AG04449 (cell line): ENCODE results near the gene CLPTM1L.
"Not testable (repeated sequence)": the region's sequence is repeated elsewhere in the genome, so short reads cannot be mapped to it uniquely, and the experiment has no call there.

Experiments
- CTCF ChIA-PET: fragments of 350-600 bp; formaldehyde crosslinking; extraction: SDS; loops from one replicate; lab custom pipeline; 2021; ENCODE audit warnings: antibody characterized with exemption; lab: Yijun Ruan, JAX
- POLR2A ChIA-PET: fragments of 400-600, 350-600 bp; formaldehyde crosslinking; extraction: SDS; loops from one replicate; lab custom pipeline; 2020; ENCODE audit warnings: antibody characterized with exemption, inconsistent platforms; lab: Yijun Ruan, JAX
- DNase-seq: peaks from one replicate; pipeline ENCODE4 v3.0.0-alpha.2; 2010; ENCODE audit warnings: low read depth, low spot score
- H3K4me3 ChIP-seq: 2 replicates; pipeline ENCODE4 v1.5.1; 2011; ENCODE audit warnings: low read depth, mild to moderate bottlenecking, control low read depth, low read length
- CTCF ChIP-seq: IDR thresholded peaks from one replicate; pipeline ENCODE4 v1.5.1; 2011; ENCODE audit warnings: mild to moderate bottlenecking, moderate library complexity, low read length, control low read depth, inconsistent platforms; ENCODE audit not compliant: insufficient read depth; ENCODE audit errors: missing control alignments

The CLPTM1L gene

GRCh38 chr5:1277781-1278180, 67.1 kb downstream of the CLPTM1L start:
- ChIA-PET POLR2A (no interaction called here), CTCF (no interaction called here)
- no peak overlapping the region for H3K4me3 ChIP-seq
- TF ChIP-seq CTCF = no peak
- no peak for DNase-seq

DNA sequence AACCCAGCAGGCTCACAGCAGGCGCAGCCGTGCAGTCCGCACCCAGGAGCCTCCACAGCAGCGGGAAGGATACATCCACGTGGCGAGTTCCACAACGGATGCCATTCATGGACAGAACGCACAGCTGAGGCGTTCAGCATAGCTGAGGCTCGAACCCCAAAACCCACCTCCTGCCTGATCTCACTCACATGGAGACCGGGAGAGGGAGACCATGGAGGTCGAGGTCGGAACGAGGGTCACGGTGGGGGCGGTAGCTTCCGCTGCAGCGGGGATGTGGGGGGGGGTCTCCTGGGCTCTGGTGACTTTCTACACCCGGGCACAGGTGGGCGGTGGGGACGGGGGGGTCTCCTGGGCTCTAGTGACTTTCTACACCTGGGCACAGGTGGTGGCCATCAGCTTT, 67.6 kb downstream of the CLPTM1L start:
- DNase-seq = no peak
- ChIA-PET POLR2A (no interaction called here), CTCF (no interaction called here)
- H3K4me3 ChIP-seq = no peak overlapping the region
- no peak for TF ChIP-seq CTCF

DNA sequence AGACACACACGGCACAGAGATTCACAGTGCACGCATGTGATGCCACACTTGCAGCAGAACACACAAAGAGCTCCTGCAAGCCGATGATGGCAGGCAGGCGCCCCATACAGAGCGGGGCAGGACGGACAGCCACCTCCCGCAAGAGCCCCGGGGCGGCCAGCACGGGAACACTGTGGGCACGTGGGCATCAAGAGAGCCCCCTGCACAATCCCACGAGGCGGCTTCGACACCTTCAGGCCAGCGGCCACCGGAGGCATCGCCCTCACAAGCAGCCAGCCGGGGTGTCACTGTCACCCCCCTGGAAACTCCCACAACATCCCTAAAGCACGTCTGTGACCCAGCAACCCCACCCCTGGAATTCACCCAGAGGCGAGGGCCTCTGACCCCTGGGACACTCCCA, 68.0 kb downstream of the CLPTM1L start:
- TF ChIP-seq CTCF = no peak
- H3K4me3 ChIP-seq = no peak overlapping the region
- ChIA-PET POLR2A (no interaction called here), CTCF (no interaction called here)
- no peak for DNase-seq

- H3K4me3 ChIP-seq, POLR2A ChIA-PET, CTCF ChIA-PET, DNase-seq: not testable (repeated sequence)
Observed at GRCh38 chr5:1275397-1276391, 69.2 kb downstream of the CLPTM1L start.

- POLR2A ChIA-PET = no interaction called here
- TF ChIP-seq CTCF = no peak
- H3K4me3 ChIP-seq = no peak overlapping the region
- CTCF ChIA-PET = no interaction called here
- DNase-seq = no peak
Observed at GRCh38 chr5:1274471-1274870, 70.4 kb downstream of the CLPTM1L start.

DNA sequence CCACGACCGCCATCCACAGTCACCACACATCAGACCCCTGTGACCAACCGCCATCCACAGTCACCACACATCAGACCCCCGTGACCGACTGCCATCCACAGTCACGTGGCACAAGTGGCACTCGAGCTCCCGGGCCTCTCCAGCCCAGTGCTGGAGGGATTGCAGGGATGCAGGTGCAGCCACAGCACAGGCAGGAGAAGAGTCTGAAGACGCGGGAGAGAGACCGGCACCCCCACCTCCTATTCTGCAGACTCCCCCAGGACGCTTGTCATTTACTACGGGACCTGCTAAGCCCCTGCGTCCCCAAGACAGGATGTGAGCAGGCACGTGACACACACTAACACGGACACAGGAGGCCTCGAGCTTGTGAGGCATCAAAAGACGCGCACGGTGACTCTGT, 71.2 kb downstream of the CLPTM1L start:
- POLR2A ChIA-PET = no interaction called here
- no peak for TF ChIP-seq CTCF

More for the DNA sequence above, 71.2 kb downstream of the CLPTM1L start:
- CTCF ChIA-PET = no interaction called here
- no peak for DNase-seq
- no peak overlapping the region for H3K4me3 ChIP-seq
